Endodermal cell (in vitro differentiated cells): ENCODE measurements around the gene PIM1. TPM values are rescaled to one million over a fixed set of nuclear protein-coding genes. Genes with fewer than 3 reads are reported as not detected.

Experiments used
- DNase-seq: peaks from one replicate; pipeline ENCODE4 v3.0.0-alpha.2; 2017
- H3K27ac ChIP-seq: 2 replicates; pipeline ENCODE4 v1.5.1; 2013; ENCODE audit warnings: mild to moderate bottlenecking, low read depth, low read length, moderate library complexity
- H3K27me3 ChIP-seq: 2 replicates; pipeline ENCODE4 v1.6.1; 2013; ENCODE audit warnings: mild to moderate bottlenecking, low read length, moderate library complexity; ENCODE audit not compliant: insufficient read depth, control insufficient read depth, poor library complexity, severe bottlenecking
- H3K36me3 ChIP-seq: 2 replicates; pipeline ENCODE4 v1.7.0; 2013; ENCODE audit warnings: mild to moderate bottlenecking, low read length, moderate library complexity; ENCODE audit not compliant: control insufficient read depth, insufficient read depth
- H3K4me1 ChIP-seq: one replicate; pipeline ENCODE4 v1.7.0; 2013; ENCODE audit warnings: low read length; ENCODE audit not compliant: control insufficient read depth, insufficient read depth
- H3K4me3 ChIP-seq: 2 replicates; pipeline ENCODE4 v1.5.1; 2013; ENCODE audit warnings: mild to moderate bottlenecking, low read length, moderate library complexity
- H3K9ac ChIP-seq: 2 replicates; pipeline ENCODE4 v1.6.1; 2013; ENCODE audit warnings: mild to moderate bottlenecking, low read length, moderate library complexity; ENCODE audit not compliant: poor library complexity, severe bottlenecking; ENCODE audit errors: extremely low read depth
- H3K9me3 ChIP-seq: 2 replicates; pipeline ENCODE4 v1.6.1; 2013; ENCODE audit warnings: mild to moderate bottlenecking, low read length, moderate library complexity; ENCODE audit not compliant: control insufficient read depth
- H3K27ac Mint-ChIP-seq: 2 replicates; pipeline ENCODE4 v1.8.0; 2020; ENCODE audit warnings: mixed read lengths
- H3K27me3 Mint-ChIP-seq: 2 replicates; pipeline ENCODE4 v1.8.0; 2021; ENCODE audit warnings: mild to moderate bottlenecking, mixed read lengths; ENCODE audit not compliant: insufficient read depth
- H3K36me3 Mint-ChIP-seq: 2 replicates; pipeline ENCODE4 v1.8.0; 2020; ENCODE audit warnings: low read depth, mixed read lengths
- H3K4me1 Mint-ChIP-seq: 2 replicates; pipeline ENCODE4 v1.8.0; 2020; ENCODE audit warnings: mixed read lengths
- H3K4me3 Mint-ChIP-seq: 2 replicates; pipeline ENCODE4 v1.8.0; 2020; ENCODE audit warnings: mild to moderate bottlenecking, moderate library complexity, mixed read lengths
- H3K9me3 Mint-ChIP-seq: 2 replicates; pipeline ENCODE4 v1.8.0; 2020; ENCODE audit warnings: mild to moderate bottlenecking, mixed read lengths
- WGBS, 2 experiments: methylation state at CpG; one replicate each; pipeline versions ENCODE4 v1.1.5 to v1.1.7; 2013; ENCODE audit warnings: missing lambda C conversion rate in 2 of 2, mixed read lengths in 1 of 2; ENCODE audit not compliant: insufficient coverage in 1 of 2, insufficient read length in 1 of 2; 5-methylcytosine and 5-hydroxymethylcytosine counted together
- total RNA-seq, 2 donors: library from RNA; stranded (reverse); fragmentation: NEBNext Ultra II Directional in 1 of 2; extraction: Animal tissue kit (Norgen Biotek cat#: 25700) in 1 of 2; gene quantifications; 2 replicates in 1 of 2; 3 replicates in 1 of 2; pipeline ENCODE4 v1.2.1, GENCODE V29; 2021
- TF ChIP-seq, protein P1 (sequence below): fragments of 200-600 bp; sonication (generic); conservative IDR thresholded peaks from 2 replicates; pipeline ENCODE4 v1.5.0; 2021; ENCODE audit warnings: antibody characterized with exemption, mild to moderate bottlenecking

PIM1 gene
- total RNA-seq, 2 donors from 2014 or later, result 43.9 to 65.3 TPM

DNA sequence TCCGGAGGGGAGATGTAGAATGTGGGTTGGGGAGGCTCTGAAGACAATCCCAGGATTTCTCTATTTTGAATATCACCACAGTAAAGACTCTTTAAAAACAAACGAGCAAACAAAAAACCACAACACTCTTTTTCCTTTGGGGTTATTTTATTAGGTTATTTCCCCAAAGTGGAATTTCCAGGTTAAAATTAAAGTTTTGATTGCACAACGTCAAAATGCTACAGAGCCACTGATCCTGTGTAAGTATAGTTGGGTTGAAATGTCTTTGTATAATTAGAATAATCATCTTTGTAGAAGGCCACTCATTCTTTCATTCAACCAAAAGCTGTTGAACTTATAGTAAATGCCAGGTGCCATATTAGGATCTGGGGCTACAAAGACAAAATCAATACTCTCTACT, 19.6 kb upstream of the PIM1 start:
- TF ChIP-seq, protein P1, sequence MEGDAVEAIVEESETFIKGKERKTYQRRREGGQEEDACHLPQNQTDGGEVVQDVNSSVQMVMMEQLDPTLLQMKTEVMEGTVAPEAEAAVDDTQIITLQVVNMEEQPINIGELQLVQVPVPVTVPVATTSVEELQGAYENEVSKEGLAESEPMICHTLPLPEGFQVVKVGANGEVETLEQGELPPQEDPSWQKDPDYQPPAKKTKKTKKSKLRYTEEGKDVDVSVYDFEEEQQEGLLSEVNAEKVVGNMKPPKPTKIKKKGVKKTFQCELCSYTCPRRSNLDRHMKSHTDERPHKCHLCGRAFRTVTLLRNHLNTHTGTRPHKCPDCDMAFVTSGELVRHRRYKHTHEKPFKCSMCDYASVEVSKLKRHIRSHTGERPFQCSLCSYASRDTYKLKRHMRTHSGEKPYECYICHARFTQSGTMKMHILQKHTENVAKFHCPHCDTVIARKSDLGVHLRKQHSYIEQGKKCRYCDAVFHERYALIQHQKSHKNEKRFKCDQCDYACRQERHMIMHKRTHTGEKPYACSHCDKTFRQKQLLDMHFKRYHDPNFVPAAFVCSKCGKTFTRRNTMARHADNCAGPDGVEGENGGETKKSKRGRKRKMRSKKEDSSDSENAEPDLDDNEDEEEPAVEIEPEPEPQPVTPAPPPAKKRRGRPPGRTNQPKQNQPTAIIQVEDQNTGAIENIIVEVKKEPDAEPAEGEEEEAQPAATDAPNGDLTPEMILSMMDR, result no peak
- H3K36me3 ChIP-seq, result no peaks in the 10 kb centered on the region
- DNase-seq, result no peak
- no peak overlapping the region for H3K9ac ChIP-seq
- no peak overlapping the region for H3K4me3 Mint-ChIP-seq
- H3K9me3 Mint-ChIP-seq, result no peaks in the 10 kb centered on the region
- no peak overlapping the region for H3K27ac ChIP-seq
- no peaks in the 10 kb centered on the region for H3K36me3 Mint-ChIP-seq
- H3K27me3 Mint-ChIP-seq, result peaks cover 39% of the 10 kb centered on the region
- H3K27me3 ChIP-seq, result no peaks in the 10 kb centered on the region
- H3K4me1 Mint-ChIP-seq, result peaks cover 13% of the 10 kb centered on the region
- no peaks in the 10 kb centered on the region for H3K9me3 ChIP-seq
- H3K4me3 ChIP-seq, result no peak overlapping the region
- no peaks in the 10 kb centered on the region for H3K4me1 ChIP-seq
- 94% methylated on average over 2 of the region's 3 CpGs; no CpG with 5 or more reads in 1 of the 2 experiments for WGBS, 2 experiments
- H3K27ac Mint-ChIP-seq, result no peak overlapping the region

DNA sequence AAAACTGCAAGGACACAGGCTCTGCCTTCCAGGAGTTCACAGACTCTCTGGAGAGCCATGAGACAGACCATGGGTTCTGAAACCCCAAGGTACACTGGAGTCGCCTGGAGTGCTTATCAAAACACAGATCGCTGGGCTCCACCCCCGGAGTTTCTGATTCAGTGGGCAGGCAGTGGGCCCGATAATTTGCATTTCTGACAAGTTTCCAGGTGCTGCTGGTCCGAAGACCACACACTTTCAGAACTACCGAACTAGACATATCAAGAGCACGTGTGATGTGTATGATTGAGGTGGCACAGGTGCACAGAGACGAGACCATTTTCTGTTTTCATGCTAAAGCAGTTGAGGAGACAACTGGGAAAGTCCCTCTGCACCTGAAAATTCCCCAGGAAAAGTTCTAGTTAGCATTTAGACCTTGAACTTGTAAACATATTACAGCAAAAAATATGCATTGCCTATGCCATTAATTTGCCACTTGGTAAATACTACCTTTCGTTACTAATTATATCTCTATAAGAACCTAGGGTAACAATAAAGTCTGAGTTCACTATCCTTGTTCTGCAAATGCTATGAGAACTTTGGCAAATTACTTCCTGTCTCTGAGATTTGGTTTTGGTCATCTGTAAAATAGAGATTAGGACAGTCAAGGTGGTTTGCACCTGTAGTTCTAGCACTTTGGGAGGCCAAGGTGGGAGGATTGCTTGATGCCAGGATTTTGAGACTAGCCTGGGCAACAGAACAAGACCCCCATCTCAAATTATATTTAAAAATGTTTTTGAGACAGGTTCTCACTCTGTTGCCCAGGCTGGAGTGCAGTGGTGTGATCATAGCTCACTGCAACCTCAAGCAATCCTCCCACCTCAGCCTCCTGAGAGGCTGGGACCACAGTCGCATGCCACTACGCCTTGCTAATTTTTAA, 14.3 kb upstream of the PIM1 start:
- Mint-ChIP-seq H3K4me1 (peaks cover 4% of the 10 kb centered on the region), H3K27me3 (peaks cover 3% of the 10 kb centered on the region), H3K9me3 (no peaks in the 10 kb centered on the region), H3K4me3 (no peak overlapping the region), H3K27ac (no peak overlapping the region), H3K36me3 (no peaks in the 10 kb centered on the region)
- H3K9ac ChIP-seq, result no peak overlapping the region
- H3K4me3 ChIP-seq, result no peak overlapping the region
- no peaks in the 10 kb centered on the region for H3K27me3 ChIP-seq
- TF ChIP-seq, protein P1, result no peak
- H3K27ac ChIP-seq, result no peak overlapping the region
- no peaks in the 10 kb centered on the region for H3K36me3 ChIP-seq
- WGBS, 2 experiments, result 91 to 93% methylated on average over 9 to 11 of the region's 11 CpGs
- H3K9me3 ChIP-seq, result no peaks in the 10 kb centered on the region
- no peak for DNase-seq
- H3K4me1 ChIP-seq, result no peaks in the 10 kb centered on the region

DNA sequence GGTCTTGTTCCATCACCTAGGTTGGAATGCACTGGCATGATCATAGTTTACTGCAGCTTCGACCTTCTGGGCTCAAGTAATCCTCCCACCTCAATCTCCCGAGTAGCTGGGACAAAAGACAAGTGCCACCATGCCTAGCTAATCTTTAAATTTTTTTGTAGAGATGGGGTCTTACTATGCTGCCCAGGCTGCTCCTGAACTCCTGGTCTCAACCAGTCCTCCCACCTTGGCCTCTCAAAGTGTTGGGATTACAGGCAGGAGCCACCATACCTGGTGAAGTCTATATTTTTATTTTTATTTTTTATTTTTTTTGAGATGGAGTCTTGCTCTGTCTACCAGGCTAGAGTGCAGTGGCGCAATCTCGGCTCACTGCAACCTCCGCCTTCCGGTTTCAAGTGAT, 11.4 kb upstream of the PIM1 start:
- WGBS, 2 experiments, result 88 to 94% methylated on average over 6 of the region's 6 CpGs
- peaks cover 6% of the 10 kb centered on the region for H3K4me1 Mint-ChIP-seq

More for the DNA sequence above, 11.4 kb upstream of the PIM1 start:
- Histone ChIP-seq H3K9me3 (no peaks in the 10 kb centered on the region), H3K4me1 (no peaks in the 10 kb centered on the region), H3K4me3 (no peak overlapping the region), H3K36me3 (no peaks in the 10 kb centered on the region), H3K27me3 (no peaks in the 10 kb centered on the region), H3K27ac (no peak overlapping the region), H3K9ac (no peak overlapping the region)
- TF ChIP-seq, protein P1, result no peak
- Mint-ChIP-seq H3K36me3 (no peaks in the 10 kb centered on the region), H3K27ac (no peak overlapping the region), H3K4me3 (no peak overlapping the region), H3K9me3 (no peaks in the 10 kb centered on the region), H3K27me3 (no peaks in the 10 kb centered on the region)
- DNase-seq, result no peak
